Effector memory CD4-positive, alpha-beta T cell (primary cell): ENCODE data around the gene ANKRD28.
"Not testable (repeated sequence)": the region's sequence is repeated elsewhere in the genome, so short reads cannot be mapped to it uniquely, and the experiment has no call there.

ENCODE experiments used
- DNase-seq, 3 donors: peaks; one replicate each; pipeline ENCODE4 v3.0.0-alpha.2; 2020
- H3K27ac ChIP-seq: 2 replicates; pipeline ENCODE4 v1.7.0; 2013; ENCODE audit warnings: mild to moderate bottlenecking, low read length, moderate library complexity; ENCODE audit not compliant: insufficient read depth, poor library complexity, severe bottlenecking
- H3K27me3 ChIP-seq: replicated peaks from 2 replicates; pipeline ENCODE4 v1.7.0; 2013; ENCODE audit warnings: mild to moderate bottlenecking, low read length; ENCODE audit not compliant: insufficient read depth, control insufficient read depth, poor library complexity, severe bottlenecking
- H3K36me3 ChIP-seq: 2 replicates; pipeline ENCODE4 v1.7.0; 2013; ENCODE audit warnings: mild to moderate bottlenecking, low read length, moderate library complexity; ENCODE audit not compliant: control insufficient read depth, insufficient read depth
- H3K4me1 ChIP-seq: 2 replicates; pipeline ENCODE4 v1.7.0; 2013; ENCODE audit warnings: low read length, mild to moderate bottlenecking; ENCODE audit not compliant: control insufficient read depth, insufficient read depth, poor library complexity, severe bottlenecking
- H3K4me3 ChIP-seq: 2 replicates; pipeline ENCODE4 v1.7.0; 2013; ENCODE audit warnings: low read length, low read depth, mild to moderate bottlenecking; ENCODE audit not compliant: insufficient read depth, poor library complexity, severe bottlenecking
- H3K9me3 ChIP-seq: 2 replicates; pipeline ENCODE4 v1.7.0; 2013; ENCODE audit warnings: mild to moderate bottlenecking, low read length, moderate library complexity; ENCODE audit not compliant: control insufficient read depth

The ANKRD28 gene

GRCh38 chr3:15781131-15781530 lies 16.6 kb downstream of the ANKRD28 start:
- Histone ChIP-seq H3K9me3 (no peaks in the 10 kb centered on the region), H3K36me3 (no peaks in the 10 kb centered on the region), H3K27ac (no peak overlapping the region), H3K27me3 (no peaks in the 10 kb centered on the region), H3K4me3 (no peak overlapping the region), H3K4me1 (peaks cover 2% of the 10 kb centered on the region)
- no peak for DNase-seq

- no peak for DNase-seq
- Histone ChIP-seq H3K27me3 (no peaks in the 10 kb centered on the region), H3K4me1 (peaks cover 2% of the 10 kb centered on the region), H3K4me3 (no peak overlapping the region), H3K27ac (no peak overlapping the region), H3K9me3 (no peaks in the 10 kb centered on the region), H3K36me3 (no peaks in the 10 kb centered on the region)
These were observed 18.7 kb downstream of the ANKRD28 start for GRCh38 chr3:15779111-15779510.

GRCh38 chr3:15778332-15778858 lies 19.4 kb downstream of the ANKRD28 start:
- H3K4me1 ChIP-seq = peaks cover 2% of the 10 kb centered on the region
- H3K27me3 ChIP-seq = no peaks in the 10 kb centered on the region
- no peak overlapping the region for H3K4me3 ChIP-seq
- no peaks in the 10 kb centered on the region for H3K9me3 ChIP-seq
- no peak for DNase-seq
- no peaks in the 10 kb centered on the region for H3K36me3 ChIP-seq
- H3K27ac ChIP-seq = no peak overlapping the region

- DNase-seq, H3K27ac ChIP-seq, H3K36me3 ChIP-seq, H3K4me1 ChIP-seq, H3K9me3 ChIP-seq, H3K4me3 ChIP-seq, H3K27me3 ChIP-seq: not testable (repeated sequence)
These were observed 22.7 kb downstream of the ANKRD28 start for GRCh38 chr3:15774931-15775560.

GRCh38 chr3:15771444-15771843 lies 26.3 kb downstream of the ANKRD28 start:
- Histone ChIP-seq H3K27me3 (no peaks in the 10 kb centered on the region), H3K9me3 (no peaks in the 10 kb centered on the region), H3K4me1 (peaks cover 2% of the 10 kb centered on the region), H3K4me3 (no peak overlapping the region), H3K36me3 (peaks cover 4% of the 10 kb centered on the region), H3K27ac (no peak overlapping the region)
- DNase-seq = no peak

GRCh38 chr3:15769256-15769915 lies 28.4 kb downstream of the ANKRD28 start:
- Histone ChIP-seq H3K27me3 (no peaks in the 10 kb centered on the region), H3K4me1 (peaks cover 2% of the 10 kb centered on the region), H3K27ac (no peak overlapping the region), H3K4me3 (no peak overlapping the region), H3K36me3 (peaks cover 4% of the 10 kb centered on the region), H3K9me3 (no peaks in the 10 kb centered on the region)
- no peak for DNase-seq

GRCh38 chr3:15768421-15769255 lies 29.1 kb downstream of the ANKRD28 start:
- no peak for DNase-seq
- H3K36me3 ChIP-seq = peaks cover 4% of the 10 kb centered on the region
- H3K4me1 ChIP-seq = peaks cover 2% of the 10 kb centered on the region
- H3K27me3 ChIP-seq = no peaks in the 10 kb centered on the region
- H3K4me3 ChIP-seq = no peak overlapping the region
- no peaks in the 10 kb centered on the region for H3K9me3 ChIP-seq
- H3K27ac ChIP-seq = no peak overlapping the region

GRCh38 chr3:15766406-15766805 lies 31.4 kb downstream of the ANKRD28 start:
- no peak overlapping the region for H3K27ac ChIP-seq
- H3K4me1 ChIP-seq = peaks cover 2% of the 10 kb centered on the region
- peaks cover 10% of the 10 kb centered on the region for H3K36me3 ChIP-seq
- H3K9me3 ChIP-seq = no peaks in the 10 kb centered on the region
- H3K27me3 ChIP-seq = no peaks in the 10 kb centered on the region
- DNase-seq = no peak
- no peak overlapping the region for H3K4me3 ChIP-seq

GRCh38 chr3:15758295-15758694 lies 39.5 kb downstream of the ANKRD28 start:
- peaks cover 3% of the 10 kb centered on the region for H3K36me3 ChIP-seq
- H3K4me3 ChIP-seq = no peak overlapping the region
- no peak for DNase-seq
- no peaks in the 10 kb centered on the region for H3K27me3 ChIP-seq
- no peak overlapping the region for H3K27ac ChIP-seq
- no peaks in the 10 kb centered on the region for H3K9me3 ChIP-seq
- no peaks in the 10 kb centered on the region for H3K4me1 ChIP-seq

GRCh38 chr3:15757824-15758223 lies 40.0 kb downstream of the ANKRD28 start:
- no peaks in the 10 kb centered on the region for H3K4me1 ChIP-seq
- H3K27ac ChIP-seq = no peak overlapping the region
- no peaks in the 10 kb centered on the region for H3K9me3 ChIP-seq
- DNase-seq = no peak
- H3K27me3 ChIP-seq = no peaks in the 10 kb centered on the region
- H3K4me3 ChIP-seq = no peak overlapping the region
- no peaks in the 10 kb centered on the region for H3K36me3 ChIP-seq
